NCI-H526 treated with DMSO at 0.1 percent for 48 hours (cell line): ENCODE results near the gene ITGA7.
A peak's percentile ranks its signal among the peaks of the same experiment; 100 is the strongest.

Experiments used
- DNase-seq: peaks from one replicate; lab custom pipeline; 2025; lab: John Stamatoyannopoulos, UW

ITGA7 gene

GRCh38 chr12:55718015-55718414, 10.3 kb upstream of the ITGA7 start:
- no peak for DNase-seq

- no peak for DNase-seq
Observed at GRCh38 chr12:55717011-55718007, 9.6 kb upstream of the ITGA7 start.

- DNase-seq, result no peak
Observed at GRCh38 chr12:55716582-55716957, 8.9 kb upstream of the ITGA7 start.

DNA sequence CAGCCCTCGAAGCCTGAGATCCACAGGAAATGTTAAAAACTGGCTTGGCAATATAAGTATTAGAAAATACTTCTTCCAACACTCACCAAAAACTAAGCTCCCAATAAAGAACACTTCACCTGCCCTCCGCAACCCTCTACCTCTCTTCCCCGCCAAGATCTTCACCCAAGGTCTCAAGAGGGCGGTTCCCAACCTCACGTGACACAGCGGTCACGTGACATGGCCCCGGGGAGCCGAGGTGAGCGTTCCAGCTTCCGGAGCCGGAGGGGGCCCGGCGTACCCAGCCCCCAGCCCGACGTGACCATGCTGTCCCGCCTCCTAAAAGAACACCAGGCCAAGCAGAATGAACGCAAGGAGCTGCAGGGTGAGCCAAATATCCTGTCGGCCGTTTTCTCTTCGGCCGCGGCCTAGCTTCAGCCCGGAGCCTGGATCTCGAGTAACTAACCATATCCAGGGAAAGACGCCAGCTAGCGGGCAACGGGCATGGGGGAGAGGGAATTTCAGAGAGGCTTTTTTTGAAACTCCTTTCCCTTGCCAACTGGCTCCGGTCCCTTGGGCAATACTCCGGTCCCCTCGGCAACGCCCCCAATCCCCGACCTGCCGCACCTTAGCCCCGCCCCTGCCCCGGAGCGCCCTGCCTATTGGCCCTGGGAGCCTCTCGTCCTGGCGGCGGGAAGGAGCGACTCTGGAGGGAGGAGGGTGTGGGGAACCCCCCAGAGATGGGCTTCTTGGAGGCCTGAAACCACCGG, 8.3 kb upstream of the ITGA7 start, which contains the start of gene BLOC1S1:
Gene BLOC1S1 (plus strand): TSS at position 214 of the 749 bp plus-strand sequence. CDS start 6 bp downstream, at position 220.
- DNase-seq, result peak; percentile 67

- DNase-seq, result no peak
Observed at GRCh38 chr12:55715169-55715764, 7.6 kb upstream of the ITGA7 start.

DNA sequence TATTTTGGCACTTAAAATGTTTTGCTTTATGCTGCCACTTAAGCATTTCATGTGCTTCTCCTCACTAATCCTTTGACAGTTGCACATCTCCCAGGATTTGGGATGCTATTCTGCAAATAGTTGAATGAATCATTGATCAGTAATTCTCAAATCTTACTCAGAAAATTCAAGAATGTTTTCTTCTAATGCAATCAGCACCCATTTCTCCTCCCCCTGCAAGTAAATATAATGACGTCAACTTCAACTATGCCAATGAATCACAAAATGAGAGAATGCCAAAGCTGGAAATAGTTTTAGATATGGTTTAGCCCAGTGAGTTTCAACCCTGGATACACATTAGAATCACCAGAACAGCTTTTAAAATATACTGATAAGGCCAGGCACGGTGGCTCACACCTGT, 6.0 kb upstream of the ITGA7 start:
- DNase-seq, result no peak

DNA sequence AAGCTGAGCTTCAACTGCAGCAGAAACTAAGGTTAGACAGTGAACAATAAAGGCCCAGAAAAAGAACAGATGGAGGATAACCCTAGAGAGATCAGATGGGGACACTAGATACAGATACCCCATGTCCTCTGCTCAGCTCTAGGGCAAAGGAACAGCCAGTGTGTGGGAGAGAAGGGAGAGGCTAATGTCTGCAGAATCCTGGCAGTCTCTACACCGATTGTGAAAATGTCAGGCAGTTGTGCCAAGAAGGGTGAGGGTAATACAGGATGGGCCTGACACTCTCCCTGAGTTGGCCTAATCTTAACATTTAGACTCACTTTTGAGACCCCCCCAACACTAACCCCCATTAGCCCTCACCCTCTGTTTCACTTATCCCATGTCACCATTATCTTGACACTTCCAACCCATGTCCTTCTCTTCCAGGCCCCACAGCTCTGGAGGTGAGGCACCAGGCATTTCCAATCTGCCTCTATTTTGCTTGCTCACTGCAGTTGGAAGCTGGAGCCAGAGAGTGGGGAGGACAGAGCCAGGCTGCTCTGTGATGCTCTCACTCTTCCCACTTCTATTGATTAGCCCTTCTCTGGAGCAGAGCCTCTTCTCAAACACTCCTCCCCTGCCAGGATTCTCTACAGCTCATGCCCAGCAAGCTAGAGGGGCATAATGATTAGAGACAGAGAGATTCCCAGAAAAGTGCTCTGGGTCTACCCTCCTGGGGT, 5.2 kb upstream of the ITGA7 start:
- no peak for DNase-seq

GRCh38 chr12:55711786-55712553, 4.3 kb upstream of the ITGA7 start:
- no peak for DNase-seq

- no peak for DNase-seq
Observed at GRCh38 chr12:55708695-55709233, 1.1 kb upstream of the ITGA7 start.

GRCh38 chr12:55707219-55707671, 459 bp downstream of the ITGA7 start:
- DNase-seq, result no peak

DNA sequence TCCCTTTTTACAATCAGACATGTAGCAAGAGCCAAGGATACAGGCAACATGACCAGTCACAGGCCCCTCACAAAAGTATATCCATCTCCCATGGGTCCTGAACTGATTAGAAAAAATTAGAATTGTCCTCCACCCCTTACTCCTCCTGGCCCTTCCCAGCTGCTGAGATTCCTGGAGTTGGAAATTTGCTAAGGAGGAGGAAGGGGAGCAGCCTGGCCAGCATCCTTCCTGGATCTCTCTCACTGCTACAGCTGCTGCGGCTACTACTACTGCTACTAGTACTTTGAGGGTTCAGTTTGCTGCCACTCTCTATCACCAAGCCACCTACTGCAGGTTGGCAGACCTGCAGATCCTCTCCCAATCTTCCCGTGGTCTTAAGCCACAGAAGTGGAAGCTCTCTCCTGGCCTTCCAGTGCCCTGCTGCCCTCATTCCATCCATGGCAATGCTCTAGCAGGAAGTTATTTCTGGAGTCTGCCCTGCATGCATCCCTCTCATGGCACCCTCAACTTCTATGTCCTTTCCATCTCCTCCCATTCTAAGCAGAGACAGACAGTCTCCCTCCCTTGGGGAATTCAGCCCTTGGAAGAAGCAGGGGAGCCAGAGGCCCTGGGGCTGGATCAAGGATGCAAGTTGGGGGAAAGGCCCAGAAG, 1.0 kb downstream of the ITGA7 start:
- DNase-seq, result no peak

DNA sequence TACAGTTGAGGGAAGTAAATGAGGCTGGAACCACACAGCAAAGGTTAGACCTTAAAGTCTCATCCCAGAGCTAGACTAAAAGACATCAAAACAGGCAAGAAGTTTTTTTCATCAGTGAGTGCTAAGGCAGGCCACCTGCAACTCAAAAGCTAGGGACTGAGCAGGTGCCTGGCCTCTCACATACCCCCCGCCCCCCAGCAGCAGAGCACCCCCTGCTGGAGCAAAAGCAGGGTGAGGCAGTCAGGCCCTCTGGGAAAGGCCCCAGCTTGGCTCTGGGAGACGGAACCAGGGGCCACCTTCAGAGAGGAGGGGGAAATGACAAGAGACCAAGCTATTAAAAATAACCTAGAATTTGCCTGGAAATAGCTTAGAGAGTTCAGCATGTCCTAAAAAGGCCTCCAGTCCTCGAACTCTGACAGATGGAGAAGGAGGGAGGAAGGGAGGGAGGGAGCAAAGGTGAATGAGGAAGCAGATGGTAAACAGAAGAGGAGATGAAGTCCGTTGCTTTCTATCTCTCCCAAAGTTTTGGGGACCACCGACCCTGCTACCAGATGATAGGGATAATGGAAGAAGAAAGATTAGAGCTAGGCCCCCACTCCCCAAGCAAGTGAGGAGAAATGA, 1.8 kb downstream of the ITGA7 start:
- DNase-seq, result no peak

- DNase-seq, result no peak
Observed at GRCh38 chr12:55704824-55705718, 2.6 kb downstream of the ITGA7 start.

GRCh38 chr12:55703901-55704761, 3.6 kb downstream of the ITGA7 start:
- DNase-seq, result no peak

DNA sequence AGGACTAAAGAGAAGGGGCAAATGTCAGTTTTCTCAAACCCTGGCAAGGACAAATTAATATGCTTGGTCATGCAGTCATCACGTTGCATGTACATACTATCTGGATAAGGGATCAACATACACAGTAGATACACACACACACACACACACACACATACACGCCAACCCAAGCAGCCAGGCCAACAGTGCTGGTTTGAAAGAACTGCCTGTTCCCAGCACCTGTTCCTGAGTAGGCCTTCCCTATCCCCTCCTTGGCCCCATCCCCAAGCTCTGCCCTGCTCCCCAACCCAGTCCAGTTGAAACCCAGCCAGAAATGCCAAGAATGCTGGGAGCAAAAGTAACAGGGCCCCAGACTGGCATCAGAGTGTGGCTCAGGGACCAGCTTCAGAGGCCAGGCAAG, 4.4 kb downstream of the ITGA7 start:
- DNase-seq, result no peak

GRCh38 chr12:55702861-55703260, 4.8 kb downstream of the ITGA7 start:
- no peak for DNase-seq

GRCh38 chr12:55700255-55701018, 7.3 kb downstream of the ITGA7 start:
- DNase-seq, result no peak
